NT2/D1 (cell line): Measurements from ENCODE around the gene MAVS.

ENCODE experiments used
- DNase-seq: peaks from one replicate; pipeline ENCODE4 v3.0.0-alpha.2; 2011; ENCODE audit warnings: low read depth, low spot score
- H3K27me3 ChIP-seq: 2 replicates; pipeline ENCODE4 v1.6.0; 2011; ENCODE audit warnings: mild to moderate bottlenecking; ENCODE audit not compliant: insufficient read length, insufficient read depth
- H3K36me3 ChIP-seq: 2 replicates; pipeline ENCODE4 v1.6.1; 2011; ENCODE audit warnings: mild to moderate bottlenecking, low read length, mixed read lengths; ENCODE audit not compliant: insufficient read depth, insufficient read length
- H3K4me1 ChIP-seq: 2 replicates; pipeline ENCODE4 v1.5.1; 2011; ENCODE audit not compliant: insufficient read depth, insufficient read length
- H3K4me3 ChIP-seq: 2 replicates; pipeline ENCODE4 v1.5.1; 2011; ENCODE audit warnings: low read depth; ENCODE audit not compliant: insufficient read length
- H3K9ac ChIP-seq: 2 replicates; pipeline ENCODE4 v1.6.0; 2011; ENCODE audit warnings: low read depth; ENCODE audit not compliant: insufficient read length
- H3K9me3 ChIP-seq: 2 replicates; pipeline ENCODE4 v1.5.1; 2011; ENCODE audit warnings: mild to moderate bottlenecking, low read length; ENCODE audit not compliant: insufficient read depth
- SUZ12 ChIP-seq: IDR thresholded peaks from 2 replicates; pipeline ENCODE4 v1.6.1; 2011; ENCODE audit not compliant: insufficient read length, insufficient read depth; ENCODE audit errors: extremely low read depth
- YY1 ChIP-seq: IDR thresholded peaks from 2 replicates; pipeline ENCODE4 v1.6.1; 2011; ENCODE audit not compliant: insufficient read length, insufficient read depth
- ZNF274 ChIP-seq: IDR thresholded peaks from 2 replicates; pipeline ENCODE4 v1.6.1; 2011; ENCODE audit warnings: mild to moderate bottlenecking, low read depth, low read length

The MAVS gene

DNA sequence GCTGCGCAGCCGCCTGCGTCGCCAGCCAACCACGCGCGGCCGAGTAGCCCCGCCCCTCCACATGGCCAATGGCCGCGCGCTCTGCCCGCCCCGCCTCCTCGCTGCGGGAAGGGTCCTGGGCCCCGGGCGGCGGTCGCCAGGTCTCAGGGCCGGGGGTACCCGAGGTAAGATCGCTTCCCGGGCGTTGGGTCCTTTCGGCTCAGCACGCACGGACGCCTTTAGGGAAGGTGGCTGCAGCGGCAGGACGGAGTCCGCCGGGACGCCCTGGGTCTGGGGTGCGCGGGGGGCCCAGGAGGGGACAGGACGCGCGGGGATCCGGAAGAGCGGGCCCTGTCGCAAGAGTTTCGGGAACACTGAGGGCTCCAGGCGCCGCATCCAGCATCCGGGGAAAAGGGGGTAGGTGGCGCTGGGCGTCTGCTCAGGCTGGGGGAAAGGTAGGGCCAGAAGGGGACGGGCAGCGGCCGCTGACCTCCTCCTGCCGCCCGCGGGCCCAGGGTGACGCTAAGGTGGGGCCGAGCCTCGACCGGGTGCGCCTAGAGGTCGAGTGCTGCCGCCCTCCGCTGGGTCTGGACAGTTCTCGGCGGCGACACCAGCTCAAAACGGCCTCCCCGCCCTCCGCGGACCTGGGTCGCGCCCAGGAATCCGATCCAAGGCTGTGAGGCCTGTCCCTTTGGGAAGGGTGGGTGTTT, at the start of gene MAVS:
Gene MAVS (plus strand): TSS at position 95 of the 689 bp plus-strand sequence. CDS start 7,791 bp downstream, outside the sequence.
- Histone ChIP-seq H3K27me3 (no peaks in the 10 kb centered on the region), H3K4me1 (peaks cover 3% of the 10 kb centered on the region), H3K9me3 (no peaks in the 10 kb centered on the region), H3K36me3 (peaks cover 9% of the 10 kb centered on the region), H3K4me3 (peak within 1 kb of the TSS; percentile 78), H3K9ac (peak within 1 kb of the TSS; percentile 87)
- DNase-seq = peak; percentile 80
- TF ChIP-seq SUZ12 = no peak

DNA sequence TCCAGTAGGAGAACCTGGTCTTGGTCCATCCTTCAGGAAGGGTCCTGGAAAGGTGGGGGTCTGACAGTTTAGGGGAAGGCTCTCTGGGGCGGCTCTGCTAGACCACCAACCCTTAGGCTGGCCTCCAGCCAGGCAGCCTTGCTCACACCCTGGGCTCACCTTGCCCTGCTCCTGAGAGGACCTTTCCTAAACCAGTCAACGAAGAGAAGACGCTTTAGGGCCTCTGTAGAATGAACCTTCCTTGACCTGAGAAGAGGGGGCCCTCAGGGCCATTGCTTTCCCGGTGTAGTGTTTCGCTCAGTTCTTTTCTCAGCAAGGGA, 49.4 kb upstream of the MAVS start:
- Histone ChIP-seq H3K9ac (peak overlapping the region; percentile 93), H3K9me3 (no peaks in the 10 kb centered on the region), H3K36me3 (peaks cover 33% of the 10 kb centered on the region), H3K4me1 (peaks cover 17% of the 10 kb centered on the region), H3K27me3 (no peaks in the 10 kb centered on the region), H3K4me3 (peak overlapping the region; percentile 78)
- no peak for DNase-seq
- TF ChIP-seq YY1 (no peak), ZNF274 (no peak)

DNA sequence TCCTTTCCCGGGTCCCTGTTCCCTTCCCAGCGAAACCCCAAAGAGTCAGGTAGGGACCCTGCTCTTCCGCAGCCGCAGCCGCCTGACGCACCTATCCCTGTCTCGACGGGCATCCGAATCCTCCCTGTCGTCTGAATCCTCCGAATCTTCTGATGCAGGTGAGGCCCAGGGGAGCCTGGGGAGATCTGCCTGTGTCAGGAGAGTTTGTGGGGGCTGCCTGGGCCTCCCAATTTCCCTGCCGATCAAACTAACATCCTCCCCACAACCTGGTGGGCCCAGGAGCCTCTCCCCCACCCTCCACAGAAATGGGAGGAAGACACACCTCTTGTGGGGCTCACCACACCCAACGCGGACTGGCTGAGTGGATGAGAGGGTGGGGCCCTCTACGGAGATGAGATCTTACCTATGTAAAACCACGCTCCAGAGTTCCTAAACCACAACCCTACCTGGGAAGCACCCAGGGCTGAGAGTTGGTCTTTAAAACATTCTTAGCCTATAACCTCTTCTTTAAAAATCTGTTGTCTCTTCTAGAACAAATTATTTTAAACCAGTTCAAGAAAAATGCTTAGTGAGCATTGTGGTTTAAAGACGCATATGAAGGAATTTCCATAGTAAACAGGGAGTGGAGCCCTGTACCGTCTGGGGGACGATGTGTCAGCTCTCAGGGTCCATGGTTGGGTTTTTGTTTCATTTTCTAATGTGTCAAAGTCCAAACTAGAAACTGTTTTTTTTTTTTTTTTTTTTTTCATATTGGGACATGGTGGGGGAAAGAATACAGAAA, 48.9 kb upstream of the MAVS start:
- peak overlapping the region; percentile 93 for H3K9ac ChIP-seq
- DNase-seq = no peak
- H3K9me3 ChIP-seq = no peaks in the 10 kb centered on the region
- no peaks in the 10 kb centered on the region for H3K27me3 ChIP-seq
- H3K4me1 ChIP-seq = peaks cover 17% of the 10 kb centered on the region
- TF ChIP-seq SUZ12 (no peak), ZNF274 (no peak), YY1 (no peak)
- H3K4me3 ChIP-seq = peak overlapping the region; percentile 78
- peaks cover 39% of the 10 kb centered on the region for H3K36me3 ChIP-seq

DNA sequence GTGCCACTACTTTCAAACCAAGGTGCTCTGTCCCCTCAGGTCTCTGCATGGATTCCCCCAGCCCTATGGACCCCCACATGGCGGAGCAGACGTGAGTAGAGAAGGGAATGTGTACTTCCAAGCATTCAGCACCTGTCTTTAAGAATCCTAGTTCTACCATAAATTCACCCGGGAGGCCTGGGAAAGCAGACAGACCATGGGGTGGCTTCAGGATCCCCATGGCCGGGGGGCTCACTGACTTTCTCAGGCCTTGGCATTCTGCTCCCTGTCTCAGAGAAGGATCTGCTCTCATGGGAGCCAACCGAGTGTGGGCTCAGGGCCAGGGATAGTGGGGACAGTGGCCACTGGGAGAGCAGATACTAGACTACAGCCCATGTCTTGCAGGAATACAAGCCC, 48.3 kb upstream of the MAVS start:
- H3K36me3 ChIP-seq = peaks cover 45% of the 10 kb centered on the region
- H3K4me3 ChIP-seq = no peak overlapping the region
- peaks cover 17% of the 10 kb centered on the region for H3K4me1 ChIP-seq
- no peak overlapping the region for H3K9ac ChIP-seq
- H3K9me3 ChIP-seq = no peaks in the 10 kb centered on the region
- DNase-seq = no peak
- H3K27me3 ChIP-seq = no peaks in the 10 kb centered on the region
- no peak for TF ChIP-seq YY1
- no peak for TF ChIP-seq SUZ12

DNA sequence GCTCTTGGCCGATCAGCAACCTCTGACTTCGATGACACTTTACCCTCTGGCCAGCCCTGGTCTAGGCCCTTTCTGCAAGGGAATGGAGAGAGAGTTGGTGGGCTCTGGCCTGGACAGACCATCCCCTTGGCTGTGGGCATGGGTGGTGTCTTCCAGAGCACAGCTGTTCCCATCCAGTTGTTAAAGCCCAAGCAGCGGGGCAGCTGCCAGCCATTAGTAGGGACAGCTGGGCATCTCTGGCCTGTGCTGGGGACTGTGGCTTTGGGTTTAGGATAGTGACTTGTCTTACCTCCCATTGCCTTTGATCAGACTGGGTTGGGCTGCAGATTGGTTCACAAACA, 47.8 kb upstream of the MAVS start:
- H3K27me3 ChIP-seq = no peaks in the 10 kb centered on the region
- no peak for TF ChIP-seq ZNF274
- no peak for TF ChIP-seq SUZ12
- no peak for TF ChIP-seq YY1
- DNase-seq = no peak
- H3K9ac ChIP-seq = no peak overlapping the region
- H3K4me1 ChIP-seq = peaks cover 17% of the 10 kb centered on the region
- H3K36me3 ChIP-seq = peaks cover 50% of the 10 kb centered on the region
- H3K9me3 ChIP-seq = no peaks in the 10 kb centered on the region
- no peak overlapping the region for H3K4me3 ChIP-seq

DNA sequence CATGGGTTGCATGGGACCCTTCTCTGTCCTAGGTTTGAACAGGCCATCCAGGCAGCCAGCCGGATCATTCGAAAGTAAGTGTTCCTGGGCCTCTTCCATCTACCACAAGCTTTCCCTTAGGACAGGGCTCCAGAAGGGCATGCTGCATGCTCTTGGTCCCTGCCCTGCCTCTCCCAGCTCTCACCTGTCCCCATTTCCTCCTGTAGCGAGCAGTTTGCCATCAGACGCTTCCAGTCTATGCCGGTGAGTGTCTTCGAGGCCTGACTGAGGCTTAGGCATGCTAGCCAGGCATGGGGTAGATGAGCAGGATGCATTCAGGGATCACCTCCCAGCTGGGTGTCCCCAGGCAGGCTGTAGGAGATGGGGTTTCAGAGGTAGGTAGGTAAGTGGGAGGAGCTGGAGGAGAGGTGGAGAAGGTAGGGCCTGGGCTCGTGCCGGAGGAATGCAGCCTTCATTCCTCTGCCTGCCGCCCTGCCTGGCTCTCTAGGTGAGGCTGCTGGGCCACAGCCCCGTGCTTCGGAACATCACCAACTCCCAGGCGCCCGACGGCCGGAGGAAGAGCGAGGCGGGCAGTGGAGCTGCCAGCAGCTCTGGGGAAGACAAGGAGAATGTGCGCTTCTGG, 46.3 kb upstream of the MAVS start:
- DNase-seq = no peak
- Histone ChIP-seq H3K36me3 (peaks cover 61% of the 10 kb centered on the region), H3K27me3 (no peaks in the 10 kb centered on the region), H3K9me3 (no peaks in the 10 kb centered on the region), H3K9ac (peak overlapping the region; percentile 44), H3K4me3 (no peak overlapping the region), H3K4me1 (peaks cover 17% of the 10 kb centered on the region)
- TF ChIP-seq YY1 = no peak
- no peak for TF ChIP-seq ZNF274
- TF ChIP-seq SUZ12 = no peak

DNA sequence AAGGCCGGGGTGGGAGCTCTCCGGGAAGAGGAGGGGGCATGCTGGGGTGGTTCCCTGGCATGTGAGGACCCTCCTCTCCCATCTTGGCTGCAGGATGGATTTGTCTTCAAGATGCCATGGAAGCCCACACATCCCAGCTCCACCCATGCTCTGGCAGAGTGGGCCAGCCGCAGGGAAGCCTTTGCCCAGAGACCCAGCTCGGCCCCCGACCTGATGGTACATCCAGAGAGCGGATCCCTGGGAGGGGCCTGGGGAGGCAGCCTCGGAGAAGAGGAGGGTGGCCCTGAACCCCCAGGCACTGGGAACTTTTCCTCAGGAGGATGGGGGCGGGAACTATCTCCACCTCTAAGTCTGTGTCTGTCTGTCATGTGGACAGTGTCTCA, 45.8 kb upstream of the MAVS start:
- no peak overlapping the region for H3K4me3 ChIP-seq
- H3K4me1 ChIP-seq = peaks cover 17% of the 10 kb centered on the region
- no peaks in the 10 kb centered on the region for H3K27me3 ChIP-seq
- TF ChIP-seq ZNF274 (no peak), SUZ12 (no peak), YY1 (no peak)
- H3K36me3 ChIP-seq = peaks cover 66% of the 10 kb centered on the region
- H3K9me3 ChIP-seq = no peaks in the 10 kb centered on the region
- peak overlapping the region; percentile 44 for H3K9ac ChIP-seq
- DNase-seq = no peak
